ENCODE data around the gene SENP2. TPM values are rescaled to one million over a fixed set of nuclear protein-coding genes. Genes with fewer than 3 reads are reported as not detected.

The SENP2 gene
- total RNA-seq, 3 donors from 2014 or later (not counting 1 experiment from before 2014, with no cell fraction given), result 57.8 to 59.8 (median 58.7) TPM

GRCh38 chr3:185559706-185560090 is 26.4 kb upstream of the SENP2 start:
- WGBS (ENCODE audit: insufficient coverage), result 73% methylated on average over 12 of the region's 12 CpGs
- no peaks in the 10 kb centered on the region for H3K36me3 ChIP-seq (ENCODE audit: control insufficient read depth, insufficient read depth, low read length)
- DNase-seq (no peak), ATAC-seq (no peak)
- peaks cover 10 to 25% of the 10 kb centered on the region in 2 donors for H3K4me1 Mint-ChIP-seq
- H3K27me3 Mint-ChIP-seq (ENCODE audit: low read depth in 2 of 2), result peaks cover 0 to 3% of the 10 kb centered on the region in 2 donors
- no peaks in the 10 kb centered on the region for H3K9me3 Mint-ChIP-seq
- TF ChIP-seq CTCF (IDR thresholded peaks at IDR 0.05), result no peak
- no peaks in the 10 kb centered on the region for H3K36me3 Mint-ChIP-seq
- H3K27ac Mint-ChIP-seq, result no peak overlapping the region
- no peaks in the 10 kb centered on the region for H3K9me3 ChIP-seq (ENCODE audit: control insufficient read depth, insufficient read depth, low read length)
- no peak overlapping the region for H3K4me3 ChIP-seq (ENCODE audit: low read length)
- peak overlapping the region; percentile 93 for H3K4me3 Mint-ChIP-seq
- peaks cover 17% of the 10 kb centered on the region for H3K4me1 ChIP-seq (ENCODE audit: control insufficient read depth, insufficient read depth, low read length)
- intact Hi-C loops (cut with micrococcal nuclease), result loop anchor here (10.0 kb wide), 1 partner anchor 195 kb away; the partner anchor contains the start of gene MAP3K13
- no peak overlapping the region for H3K27ac ChIP-seq (ENCODE audit: low read length)
- H3K27me3 ChIP-seq (ENCODE audit: control insufficient read depth, insufficient read depth, low read length), result no peaks in the 10 kb centered on the region

- Histone ChIP-seq H3K27ac (ENCODE audit: low read length) (no peak overlapping the region), H3K36me3 (ENCODE audit: control insufficient read depth, insufficient read depth, low read length) (no peaks in the 10 kb centered on the region), H3K27me3 (ENCODE audit: control insufficient read depth, insufficient read depth, low read length) (no peaks in the 10 kb centered on the region), H3K4me3 (ENCODE audit: low read length) (no peak overlapping the region), H3K4me1 (ENCODE audit: control insufficient read depth, insufficient read depth, low read length) (peaks cover 17% of the 10 kb centered on the region), H3K9me3 (ENCODE audit: control insufficient read depth, insufficient read depth, low read length) (no peaks in the 10 kb centered on the region)
- peaks cover 0 to 3% of the 10 kb centered on the region in 2 donors for H3K27me3 Mint-ChIP-seq (ENCODE audit: low read depth in 2 of 2)
- H3K27ac Mint-ChIP-seq, result no peak overlapping the region
- H3K36me3 Mint-ChIP-seq, result no peaks in the 10 kb centered on the region
- H3K4me3 Mint-ChIP-seq, result no peak overlapping the region
- no peak for TF ChIP-seq CTCF (IDR thresholded peaks at IDR 0.05)
- H3K4me1 Mint-ChIP-seq, result peaks cover 10 to 25% of the 10 kb centered on the region in 2 donors
- no peak for ATAC-seq
- H3K9me3 Mint-ChIP-seq, result no peaks in the 10 kb centered on the region
- intact Hi-C loops (cut with micrococcal nuclease), result no loop called here
- DNase-seq, result no peak
- 98% methylated on average over 8 of the region's 13 CpGs for WGBS (ENCODE audit: insufficient coverage)
These were observed 25.4 kb upstream of the SENP2 start for GRCh38 chr3:185560676-185561075.

GRCh38 chr3:185561374-185561943 is 24.6 kb upstream of the SENP2 start:
- DNase-seq (peak in 1 of 2 donors; percentile 25), ATAC-seq (peak; percentile 30 to 50 (median 48))
- Histone ChIP-seq H3K4me1 (ENCODE audit: control insufficient read depth, insufficient read depth, low read length) (peaks cover 17% of the 10 kb centered on the region), H3K36me3 (ENCODE audit: control insufficient read depth, insufficient read depth, low read length) (no peaks in the 10 kb centered on the region), H3K4me3 (ENCODE audit: low read length) (no peak overlapping the region), H3K27ac (ENCODE audit: low read length) (peak overlapping the region; percentile 22), H3K27me3 (ENCODE audit: control insufficient read depth, insufficient read depth, low read length) (no peaks in the 10 kb centered on the region), H3K9me3 (ENCODE audit: control insufficient read depth, insufficient read depth, low read length) (no peaks in the 10 kb centered on the region)
- TF ChIP-seq CTCF (IDR thresholded peaks at IDR 0.05), result no peak
- peak overlapping the region; percentile 6 for H3K4me3 Mint-ChIP-seq
- intact Hi-C loops (cut with micrococcal nuclease), result no loop called here
- H3K27me3 Mint-ChIP-seq (ENCODE audit: low read depth in 2 of 2), result peaks cover 0 to 3% of the 10 kb centered on the region in 2 donors
- no peaks in the 10 kb centered on the region for H3K36me3 Mint-ChIP-seq
- WGBS (ENCODE audit: insufficient coverage), result 35% methylated on average over 8 of the region's 8 CpGs
- H3K4me1 Mint-ChIP-seq, result peaks cover 10 to 25% of the 10 kb centered on the region in 2 donors
- peak overlapping the region in 1 of 2 donors; percentile 71 for H3K27ac Mint-ChIP-seq
- H3K9me3 Mint-ChIP-seq, result no peaks in the 10 kb centered on the region

GRCh38 chr3:185561958-185562357 is 24.1 kb upstream of the SENP2 start:
- no peak for TF ChIP-seq CTCF (IDR thresholded peaks at IDR 0.05)
- ATAC-seq (peak in 2 of 3 donors; percentile 57 to 61), DNase-seq (no peak)
- Histone ChIP-seq H3K36me3 (ENCODE audit: control insufficient read depth, insufficient read depth, low read length) (no peaks in the 10 kb centered on the region), H3K27ac (ENCODE audit: low read length) (peak overlapping the region; percentile 22), H3K27me3 (ENCODE audit: control insufficient read depth, insufficient read depth, low read length) (no peaks in the 10 kb centered on the region), H3K9me3 (ENCODE audit: control insufficient read depth, insufficient read depth, low read length) (no peaks in the 10 kb centered on the region), H3K4me3 (ENCODE audit: low read length) (no peak overlapping the region), H3K4me1 (ENCODE audit: control insufficient read depth, insufficient read depth, low read length) (peaks cover 17% of the 10 kb centered on the region)
- no peaks in the 10 kb centered on the region for H3K36me3 Mint-ChIP-seq
- peaks cover 10 to 25% of the 10 kb centered on the region in 2 donors for H3K4me1 Mint-ChIP-seq
- 13% methylated on average over 3 of the region's 5 CpGs for WGBS (ENCODE audit: insufficient coverage)
- H3K4me3 Mint-ChIP-seq, result peak overlapping the region; percentile 17
- peak overlapping the region in 1 of 2 donors; percentile 71 for H3K27ac Mint-ChIP-seq
- intact Hi-C loops (cut with micrococcal nuclease), result no loop called here
- no peaks in the 10 kb centered on the region for H3K9me3 Mint-ChIP-seq
- H3K27me3 Mint-ChIP-seq (ENCODE audit: low read depth in 2 of 2), result peaks cover 0 to 3% of the 10 kb centered on the region in 2 donors

All from natural killer cell (primary cell).